Prostate gland (tissue), 2 donors: ENCODE data around the gene PKN2. TPM values are rescaled to one million over a fixed set of nuclear protein-coding genes. Genes with fewer than 3 reads are reported as not detected.
"Not testable (repeated sequence)": the region's sequence is repeated elsewhere in the genome, so short reads cannot be mapped to it uniquely, and the experiment has no call there.

Experiments used
- DNase-seq: peaks from one replicate; pipeline ENCODE4 v3.0.0-alpha.2; 2019; ENCODE audit warnings: low spot score
- H3K27ac ChIP-seq, 2 donors: fragments of 200-600 bp; sonication (generic); 2 replicates each; pipeline ENCODE4 v1.5.1; 2017 to 2019
- H3K27me3 ChIP-seq: fragments of 200-600 bp; sonication (generic); replicated peaks from 2 replicates; pipeline ENCODE4 v1.5.1; 2019; ENCODE audit not compliant: insufficient read depth
- H3K36me3 ChIP-seq, 2 donors: fragments of 200-600 bp; sonication (generic); 1 replicate in 1 of 2; 2 replicates in 1 of 2; pipeline versions ENCODE4 v1.5.1 to v1.8.1; 2017 to 2019
- H3K4me1 ChIP-seq: fragments of 200-600 bp; sonication (generic); replicated peaks from 2 replicates; pipeline ENCODE4 v1.5.1; 2019
- H3K4me3 ChIP-seq, 2 donors: fragments of 200-600 bp; sonication (generic); 2 replicates each; pipeline ENCODE4 v1.5.1; 2017 to 2019
- H3K9me3 ChIP-seq: fragments of 200-600 bp; sonication (generic); 2 replicates; pipeline ENCODE4 v1.5.1; 2017
- CTCF ChIP-seq, 4 experiments: fragments of 200-600 bp in 2 of 4; fragments of 450-650 bp in 2 of 4; sonication (generic) in 2 of 4; IDR thresholded peaks; 1 replicate in 3 of 4; 2 replicates in 1 of 4; pipeline ENCODE4 v1.5.1; 2016 to 2019; ENCODE audit warnings: antibody characterized with exemption in 4 of 4, mild to moderate bottlenecking in 2 of 4, moderate library complexity in 2 of 4
- POLR2A ChIP-seq: fragments of 450-650 bp; IDR thresholded peaks from one replicate; pipeline ENCODE4 v1.6.1; 2016; ENCODE audit warnings: antibody characterized with exemption, mild to moderate bottlenecking
- POLR2AphosphoS5 ChIP-seq: sonication (generic); formaldehyde crosslinking; IDR thresholded peaks from one replicate; pipeline ENCODE4 v1.6.1; 2017; ENCODE audit warnings: antibody characterized with exemption
- WGBS: methylation state at CpG from one replicate; pipeline ENCODE4 v1.1.5; 2018; 5-methylcytosine and 5-hydroxymethylcytosine counted together
- intact Hi-C: fragments of 100-400 bp; cut with DNase I; formaldehyde crosslinking; loops from one replicate; pipeline ENCODE4 v1.14.2; 2022
- total RNA-seq, 2 donors: library from RNA; depleted of rRNA; stranded (reverse); fragments of >200 nt; gene quantifications; one replicate each; pipeline ENCODE4 v1.1.0, GENCODE V29; 2016

The PKN2 gene
- total RNA-seq, 2 donors from 2014 or later, result 35.2 to 36.2 TPM

GRCh38 chr1:88698140-88698539, 14.1 kb downstream of the PKN2 start:
- no peaks in the 10 kb centered on the region for H3K9me3 ChIP-seq
- H3K4me3 ChIP-seq, result no peak overlapping the region
- DNase-seq, result no peak
- TF ChIP-seq CTCF (IDR thresholded peaks at IDR 0.05), result no peak
- no peak for TF ChIP-seq POLR2AphosphoS5
- TF ChIP-seq POLR2A, result no peak
- WGBS, result 68% methylated on average over 2 of the region's 2 CpGs
- intact Hi-C loops, result no loop called here
- H3K4me1 ChIP-seq, result no peaks in the 10 kb centered on the region
- H3K27ac ChIP-seq, result no peak overlapping the region
- H3K36me3 ChIP-seq, result no peaks in the 10 kb centered on the region
- no peaks in the 10 kb centered on the region for H3K27me3 ChIP-seq

DNA sequence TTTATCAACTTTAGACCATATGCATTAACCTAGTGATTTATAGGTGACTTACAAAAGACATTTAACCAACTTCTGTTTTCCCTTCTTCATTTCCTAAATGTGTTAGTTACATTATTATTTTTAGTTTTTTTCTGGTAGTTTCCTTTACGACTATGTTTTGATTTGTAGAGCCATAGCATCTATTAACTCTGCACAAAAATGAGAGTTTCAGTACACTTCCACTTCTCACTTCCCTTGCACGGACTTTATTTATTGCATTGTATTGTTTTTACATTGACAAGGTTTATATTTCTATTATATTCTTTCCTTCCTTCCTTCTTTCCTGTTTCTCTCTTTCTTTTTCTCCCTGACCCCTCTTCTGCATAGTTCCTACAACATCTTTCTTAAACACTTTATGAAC, 14.7 kb downstream of the PKN2 start:
- no peak for DNase-seq
- H3K27me3 ChIP-seq, result no peaks in the 10 kb centered on the region
- no peak overlapping the region for H3K4me3 ChIP-seq
- H3K4me1 ChIP-seq, result no peaks in the 10 kb centered on the region
- no peaks in the 10 kb centered on the region for H3K9me3 ChIP-seq
- H3K36me3 ChIP-seq, result no peaks in the 10 kb centered on the region
- H3K27ac ChIP-seq, result no peak overlapping the region
- intact Hi-C loops, result no loop called here
- WGBS, result 72% methylated on average over 2 of the region's 2 CpGs
- no peak for TF ChIP-seq POLR2AphosphoS5

GRCh38 chr1:88700425-88701013, 16.4 kb downstream of the PKN2 start:
- intact Hi-C loops, result no loop called here
- Histone ChIP-seq H3K9me3 (no peaks in the 10 kb centered on the region), H3K36me3 (no peaks in the 10 kb centered on the region), H3K27me3 (no peaks in the 10 kb centered on the region), H3K4me3 (no peak overlapping the region), H3K27ac (no peak overlapping the region), H3K4me1 (no peaks in the 10 kb centered on the region)
- no peak for DNase-seq
- TF ChIP-seq POLR2A (no peak), POLR2AphosphoS5 (no peak), CTCF (IDR thresholded peaks at IDR 0.05) (no peak)
- WGBS, result 72% methylated on average over 5 of the region's 5 CpGs

DNA sequence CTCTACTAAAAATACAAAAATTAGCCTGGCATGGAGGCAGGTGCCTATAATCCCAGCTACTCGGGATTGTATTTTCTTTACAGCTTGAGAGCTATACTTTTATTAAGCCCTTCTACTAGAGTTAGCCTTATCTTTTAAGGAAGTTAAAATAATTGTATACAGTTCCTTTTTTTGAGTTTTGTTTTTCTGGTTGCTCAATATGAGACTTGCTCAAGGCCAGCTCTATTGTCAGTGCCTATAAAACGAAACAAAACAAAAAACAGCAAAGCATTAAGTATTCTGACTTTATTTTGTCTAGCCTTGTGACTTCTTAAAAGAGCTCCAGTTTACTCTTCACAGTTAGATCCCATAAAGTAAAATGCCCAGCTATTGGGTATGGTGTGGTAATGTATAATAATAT, 17.2 kb downstream of the PKN2 start:
- Histone ChIP-seq H3K27me3 (no peaks in the 10 kb centered on the region), H3K27ac (no peak overlapping the region), H3K36me3 (no peaks in the 10 kb centered on the region), H3K4me3 (no peak overlapping the region), H3K4me1 (no peaks in the 10 kb centered on the region), H3K9me3 (no peaks in the 10 kb centered on the region)
- TF ChIP-seq POLR2A (no peak), POLR2AphosphoS5 (no peak), CTCF (IDR thresholded peaks at IDR 0.05) (no peak)
- 54% methylated on average over 2 of the region's 2 CpGs for WGBS
- DNase-seq, result no peak
- intact Hi-C loops, result no loop called here

DNA sequence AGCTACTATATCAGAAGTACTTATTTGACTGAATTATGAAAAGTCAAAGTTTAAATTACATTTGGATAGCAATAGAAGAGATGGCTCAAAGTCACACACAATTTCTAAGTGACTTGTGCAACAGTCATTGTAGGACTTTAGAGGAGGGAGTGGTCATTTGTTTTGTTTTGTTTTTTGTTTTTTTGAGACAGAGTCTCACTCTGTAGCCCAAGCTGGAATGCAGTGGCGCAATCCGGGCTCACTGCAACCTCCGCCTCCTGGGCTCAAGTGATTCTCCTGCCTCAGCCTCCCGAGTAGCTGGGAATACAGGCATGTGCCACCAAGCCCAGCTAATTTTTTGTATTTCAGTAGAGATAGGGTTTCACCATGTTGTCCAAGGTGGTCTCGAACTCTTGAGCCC, 17.7 kb downstream of the PKN2 start:
- H3K4me1 ChIP-seq, H3K9me3 ChIP-seq, H3K36me3 ChIP-seq, H3K27me3 ChIP-seq, H3K27ac ChIP-seq, H3K4me3 ChIP-seq, DNase-seq, intact Hi-C loops: not testable (repeated sequence)
- 90% methylated on average over 5 of the region's 5 CpGs for WGBS

GRCh38 chr1:88708011-88708410, 23.9 kb downstream of the PKN2 start:
- Histone ChIP-seq H3K9me3 (no peaks in the 10 kb centered on the region), H3K4me3 (no peak overlapping the region), H3K36me3 (no peaks in the 10 kb centered on the region), H3K4me1 (no peaks in the 10 kb centered on the region), H3K27ac (no peak overlapping the region), H3K27me3 (no peaks in the 10 kb centered on the region)
- 63% methylated on average over 2 of the region's 2 CpGs for WGBS
- intact Hi-C loops, result no loop called here
- no peak for DNase-seq
- TF ChIP-seq CTCF (IDR thresholded peaks at IDR 0.05), result no peak
- TF ChIP-seq POLR2A, result no peak
- TF ChIP-seq POLR2AphosphoS5, result no peak

- 100% methylated on average over 1 of the region's 1 CpG for WGBS
- H3K9me3 ChIP-seq, intact Hi-C loops, H3K4me3 ChIP-seq, H3K27me3 ChIP-seq, H3K4me1 ChIP-seq, H3K27ac ChIP-seq, DNase-seq, H3K36me3 ChIP-seq: not testable (repeated sequence)
These were observed 28.8 kb downstream of the PKN2 start for GRCh38 chr1:88712907-88713306.

DNA sequence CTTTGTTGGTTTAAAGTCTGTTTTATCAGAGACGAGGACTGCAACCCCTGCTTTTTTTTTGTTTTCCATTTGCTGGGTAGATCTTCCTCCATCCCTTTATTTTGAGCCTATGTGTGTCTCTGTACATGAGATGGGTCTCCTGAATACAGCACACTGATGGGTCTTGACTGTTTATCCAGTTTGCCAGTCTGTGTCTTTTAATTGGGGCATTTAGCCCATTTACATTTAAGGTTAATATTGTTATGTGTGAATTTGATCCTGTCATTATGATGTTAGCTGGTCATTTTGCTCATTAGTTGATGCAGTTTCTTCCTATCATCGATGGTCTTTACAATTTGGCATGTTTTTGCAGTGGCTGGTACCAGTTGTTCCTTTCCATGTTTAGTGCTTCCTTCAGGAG, 32.5 kb downstream of the PKN2 start:
- H3K4me1 ChIP-seq, H3K27ac ChIP-seq, intact Hi-C loops, H3K36me3 ChIP-seq, H3K27me3 ChIP-seq, H3K9me3 ChIP-seq, H3K4me3 ChIP-seq, DNase-seq: not testable (repeated sequence)
- 96% methylated on average over 2 of the region's 2 CpGs for WGBS
